NCI-H2081 treated with DMSO at 0.1 percent for 48 hours (cell line): ENCODE results near the gene HDAC9.

Source experiments
- DNase-seq: peaks from one replicate; lab custom pipeline; 2025; lab: John Stamatoyannopoulos, UW

HDAC9 gene

GRCh38 chr7:18844735-18845134 is 349.2 kb downstream of the HDAC9 start:
- no peak for DNase-seq

- no peak for DNase-seq
Observed at GRCh38 chr7:18845700-18846099, 350.2 kb downstream of the HDAC9 start.

DNA sequence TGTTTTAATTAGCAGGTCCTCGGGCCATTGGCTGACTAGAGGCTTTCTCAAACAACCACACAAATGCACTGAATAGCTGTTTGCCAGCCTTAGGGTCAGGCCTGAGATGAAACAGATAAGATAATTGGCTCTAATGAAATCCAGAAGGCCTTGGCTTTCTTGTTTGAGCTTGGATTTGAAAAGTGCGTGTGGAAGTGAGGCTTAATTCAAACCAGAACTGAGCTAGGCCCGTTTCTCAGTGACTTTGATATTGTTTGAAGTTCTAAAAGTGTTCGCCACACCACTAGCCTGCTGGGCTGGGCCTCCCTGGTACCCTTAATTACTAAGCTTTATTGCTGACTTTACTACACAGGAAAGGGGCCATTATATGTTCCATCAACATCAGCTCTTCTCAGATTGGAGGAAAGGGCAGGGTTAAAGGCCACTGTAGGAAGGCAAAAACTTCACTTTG is 351.2 kb downstream of the HDAC9 start:
- no peak for DNase-seq

DNA sequence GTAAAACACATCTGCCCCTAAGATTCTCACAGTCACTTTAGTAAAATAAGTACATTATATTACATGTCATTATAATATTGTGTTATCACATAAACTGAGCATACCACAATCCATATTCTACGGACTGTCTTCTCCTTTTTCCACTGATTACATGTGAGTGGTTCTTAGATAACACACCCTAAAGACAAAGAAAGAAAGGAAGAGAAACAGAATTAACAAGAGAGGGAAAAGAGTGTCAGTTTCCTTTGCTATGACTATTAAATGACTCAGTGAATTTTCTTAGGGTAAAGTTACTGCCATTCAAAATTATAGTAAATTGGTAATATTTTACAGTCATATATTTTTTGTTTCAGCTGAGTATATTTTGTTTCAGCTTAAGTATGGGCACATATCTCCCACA is 353.6 kb downstream of the HDAC9 start:
- no peak for DNase-seq

GRCh38 chr7:18855796-18856195 is 360.2 kb downstream of the HDAC9 start:
- no peak for DNase-seq

DNA sequence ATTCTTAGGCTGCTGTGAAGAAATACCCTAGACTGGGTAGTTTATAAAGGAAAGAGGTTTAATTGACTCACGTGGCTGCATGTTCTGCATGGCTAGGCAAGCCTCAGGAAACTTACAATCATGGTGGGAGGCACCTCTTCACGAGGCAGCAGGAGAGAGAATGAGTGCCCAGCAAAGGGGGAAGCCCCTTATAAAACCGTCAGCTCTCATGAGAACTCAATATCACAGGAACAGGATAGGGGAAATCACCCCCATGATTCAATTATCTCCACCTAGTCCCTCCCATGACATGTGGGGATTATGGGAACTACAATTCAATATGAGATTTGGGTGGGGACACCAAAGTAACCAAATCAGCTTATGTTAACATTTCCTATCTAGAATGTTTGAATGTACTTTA is 362.7 kb downstream of the HDAC9 start:
- no peak for DNase-seq

DNA sequence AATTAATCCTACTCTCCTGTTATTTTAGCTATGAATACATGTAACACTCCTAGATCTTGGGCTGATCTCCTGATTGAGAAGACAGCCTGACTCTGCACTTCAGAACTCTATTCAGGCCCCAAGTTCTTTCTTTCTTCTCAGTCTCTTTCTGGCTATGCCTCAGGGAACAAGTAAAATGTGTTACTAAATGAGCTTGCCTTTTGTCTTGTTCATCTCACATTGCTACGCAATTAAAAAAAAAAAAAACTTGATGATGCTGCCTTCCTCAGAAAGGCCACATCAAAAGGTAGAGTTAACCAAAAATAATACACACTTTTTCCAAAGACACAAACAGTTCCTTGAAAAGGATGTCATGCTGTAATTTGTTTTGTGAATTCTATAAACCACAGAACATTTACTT is 363.8 kb downstream of the HDAC9 start:
- DNase-seq, result no peak

DNA sequence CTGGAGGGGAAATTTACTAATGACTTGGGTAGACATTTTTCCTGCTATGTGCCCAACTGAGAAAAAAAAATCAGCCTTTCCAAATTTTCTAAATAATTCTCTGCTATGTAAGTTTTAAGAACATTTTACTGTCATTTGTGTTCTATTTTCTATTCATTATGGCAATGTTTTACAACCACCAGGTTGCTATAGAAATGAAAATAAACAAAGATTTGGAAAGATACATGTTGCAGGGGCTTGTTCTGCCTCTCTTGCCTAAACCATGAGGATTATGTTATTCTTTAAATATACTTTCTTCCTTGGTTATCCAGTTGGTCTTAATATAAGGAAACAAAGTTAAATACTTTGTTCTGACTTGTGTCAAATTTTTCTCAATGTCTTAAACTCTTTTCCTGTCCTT is 364.7 kb downstream of the HDAC9 start:
- no peak for DNase-seq

- no peak for DNase-seq
Observed at GRCh38 chr7:18861514-18862118, 366.1 kb downstream of the HDAC9 start.

- no peak for DNase-seq
Observed at GRCh38 chr7:18864967-18865366, 369.4 kb downstream of the HDAC9 start.

- DNase-seq, result no peak
Observed at GRCh38 chr7:18866359-18867036, 370.9 kb downstream of the HDAC9 start.

DNA sequence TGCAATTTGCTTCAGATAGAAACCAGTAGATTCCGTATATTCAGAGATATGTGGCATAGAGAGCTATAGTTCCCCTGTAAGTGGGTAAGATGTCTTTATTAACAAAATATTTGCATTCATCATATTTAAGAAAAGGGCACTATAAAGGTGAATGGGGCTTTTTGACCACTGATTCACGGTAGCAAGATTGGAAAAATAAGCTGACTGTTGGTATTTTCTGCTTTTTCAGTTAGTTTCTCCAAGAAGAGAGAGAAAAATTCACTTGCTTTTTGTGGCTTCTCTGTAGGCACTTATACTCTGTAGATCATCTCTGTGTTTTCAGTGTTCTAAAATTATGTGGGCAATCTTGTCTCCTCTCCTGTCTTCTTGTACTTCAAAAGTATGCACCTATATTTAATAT is 376.8 kb downstream of the HDAC9 start:
- DNase-seq, result no peak

DNA sequence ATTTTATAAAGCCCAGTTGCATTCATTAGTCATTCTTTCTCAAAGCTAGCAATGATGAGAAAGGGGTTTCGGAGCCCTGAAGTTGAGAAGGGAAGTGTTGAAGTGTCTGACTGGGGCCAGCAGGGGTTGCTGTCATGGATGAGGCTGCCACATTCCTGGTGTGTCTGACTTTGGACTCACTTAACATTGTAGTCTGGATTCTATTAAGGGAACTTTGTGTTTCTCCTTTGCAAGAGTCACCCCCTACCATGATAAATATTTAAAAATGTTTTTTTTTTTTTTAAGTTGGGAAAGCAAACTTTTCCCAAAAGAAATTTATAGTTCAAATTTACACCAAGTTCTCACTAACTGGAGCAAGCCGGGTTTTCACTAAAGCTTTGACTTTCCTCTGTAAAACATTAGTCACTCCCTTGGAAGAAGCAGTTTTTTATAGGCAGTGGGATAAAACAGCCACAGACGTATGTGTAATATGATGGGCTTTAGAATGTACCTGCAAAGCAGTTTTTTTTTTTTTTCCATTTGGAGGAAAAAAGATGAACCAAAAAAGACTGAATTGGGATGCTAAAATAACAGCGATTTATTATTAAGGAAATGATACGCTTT is 378.3 kb downstream of the HDAC9 start:
- no peak for DNase-seq

GRCh38 chr7:18874880-18875279 is 379.3 kb downstream of the HDAC9 start:
- DNase-seq, result no peak

DNA sequence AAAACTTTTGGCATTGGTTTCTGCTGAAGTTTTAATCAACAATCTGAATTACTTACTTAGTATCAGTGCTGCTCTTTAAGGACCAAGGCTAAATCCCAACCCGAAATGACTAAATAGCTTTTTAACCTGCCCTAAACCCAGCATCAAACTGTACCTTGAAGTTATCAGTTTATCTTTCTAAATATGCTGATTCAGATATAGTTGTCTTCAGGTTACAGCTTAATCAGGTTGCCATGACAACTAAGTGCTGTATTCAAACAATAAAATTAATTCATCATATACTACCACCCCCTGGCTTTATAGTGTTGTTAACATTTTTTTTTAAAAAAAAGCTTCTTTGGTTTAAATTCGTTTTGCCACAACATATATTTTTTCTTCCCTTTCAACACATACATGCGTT is 382.3 kb downstream of the HDAC9 start:
- DNase-seq, result no peak

GRCh38 chr7:18886832-18887231 is 391.3 kb downstream of the HDAC9 start:
- DNase-seq, result no peak

DNA sequence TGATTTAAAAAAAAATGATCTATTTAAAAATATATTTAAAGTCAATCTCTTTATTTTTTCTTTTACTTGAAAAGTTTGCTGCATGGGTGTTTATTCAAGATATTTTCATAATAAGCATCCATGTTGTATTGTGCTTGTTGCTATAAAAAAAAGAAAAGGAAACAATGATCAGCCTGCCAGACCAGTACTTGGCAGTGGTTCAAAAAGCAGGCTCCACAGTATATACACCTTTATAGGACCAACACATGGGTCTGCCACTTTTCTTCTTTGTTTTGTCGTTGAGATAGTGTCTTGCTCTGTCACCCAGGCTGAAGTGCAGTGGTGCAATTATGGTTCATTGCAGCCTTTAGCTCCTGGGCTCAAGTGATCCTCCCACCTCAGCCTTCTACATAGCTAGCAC is 393.9 kb downstream of the HDAC9 start:
- no peak for DNase-seq

DNA sequence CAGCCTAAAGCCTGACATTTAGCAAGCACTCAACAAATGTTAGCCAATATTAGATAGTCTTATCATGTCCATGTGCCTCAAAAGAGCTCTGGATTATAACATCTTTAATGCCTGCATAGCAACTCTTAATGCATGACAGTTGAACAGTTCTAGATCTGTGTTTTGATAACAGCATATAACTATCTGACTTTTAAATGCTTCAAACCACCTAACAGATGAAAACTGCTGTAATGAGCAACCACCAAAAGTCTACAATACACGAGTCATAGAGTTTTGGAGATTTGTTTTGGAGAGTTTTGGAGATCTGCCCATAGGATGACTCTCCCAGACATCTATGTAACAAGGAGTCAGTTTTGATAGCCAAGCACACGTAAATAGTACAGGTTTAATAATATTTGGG is 394.6 kb downstream of the HDAC9 start:
- DNase-seq, result no peak

DNA sequence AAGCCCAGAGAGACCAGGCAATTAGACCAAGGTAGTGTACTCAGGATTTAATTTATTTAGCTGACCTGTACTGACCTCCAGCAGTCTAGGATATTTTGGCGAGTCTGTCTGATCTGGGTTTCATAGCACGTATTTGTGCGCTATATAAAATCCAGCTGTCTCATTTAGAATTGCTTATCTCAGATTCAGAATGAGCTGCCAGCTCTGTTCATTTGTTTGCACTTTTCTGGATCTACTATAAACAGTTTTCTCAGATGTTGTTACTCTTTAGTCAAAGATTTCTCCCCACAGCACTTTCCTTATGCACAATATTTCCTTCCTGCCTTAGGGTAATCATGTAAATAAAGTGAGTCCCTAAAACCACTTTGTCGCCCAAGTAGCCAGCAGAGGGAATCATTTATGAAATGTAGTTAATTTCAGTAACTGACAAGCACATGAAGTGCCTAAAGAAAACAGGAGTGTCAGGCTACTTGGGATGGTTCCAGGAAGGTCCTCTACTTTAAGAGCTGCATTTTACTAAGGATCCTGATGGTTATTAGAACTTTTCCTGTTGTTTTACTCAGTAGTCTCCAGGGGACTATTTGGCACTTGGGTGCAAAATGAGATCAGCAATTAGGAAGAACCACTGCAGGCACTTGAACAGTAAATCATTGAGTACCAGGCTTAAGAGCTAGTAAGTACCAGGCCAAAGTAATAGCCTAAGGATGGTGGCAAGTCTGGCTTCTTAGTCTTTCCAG is 395.5 kb downstream of the HDAC9 start:
- DNase-seq, result no peak

DNA sequence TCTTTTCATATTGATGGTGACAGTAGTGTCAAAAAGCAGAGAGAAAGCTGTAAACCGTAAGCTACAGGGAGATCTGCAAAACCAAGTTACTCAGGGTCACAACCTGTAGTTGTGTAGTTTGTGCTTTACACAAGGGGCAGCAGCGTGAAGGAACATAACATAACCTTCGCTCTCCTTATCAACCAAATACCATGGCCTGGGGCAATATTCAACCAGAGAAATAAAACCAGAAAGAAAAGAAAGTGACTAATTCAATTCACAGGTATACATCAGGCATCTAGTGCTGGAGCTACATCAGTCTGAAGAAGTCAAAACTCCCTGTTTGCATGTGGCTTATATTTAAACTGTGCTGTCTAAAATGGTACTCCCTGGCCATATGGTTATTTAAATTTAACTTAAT is 397.6 kb downstream of the HDAC9 start:
- DNase-seq, result no peak

- DNase-seq, result no peak
Observed at GRCh38 chr7:18894155-18894554, 398.6 kb downstream of the HDAC9 start.

- DNase-seq, result no peak
Observed at GRCh38 chr7:18895456-18895855, 399.9 kb downstream of the HDAC9 start.
